PC-9 (cell line): Measurements from ENCODE around the gene ICA1. TPM values are rescaled to one million over a fixed set of nuclear protein-coding genes. Genes with fewer than 3 reads are reported as not detected.

Experiments
- BruUV-seq: library from RNA; stranded (reverse); fragments of 400-500 nt; replicated peaks from 2 replicates; lab custom pipeline; 2021; lab: Mats Ljungman, UMichigan
- CTCF ChIA-PET: fragments of 300-600 bp; sonication (Branson Sonifier 250); formaldehyde crosslinking; loops from one replicate; lab custom pipeline; 2022; ENCODE audit warnings: antibody characterized with exemption; lab: Charles Lee
- POLR2A ChIA-PET: fragments of 300-600 bp; sonication (Branson Sonifier 250); formaldehyde crosslinking; loops from one replicate; lab custom pipeline; 2022; ENCODE audit warnings: antibody characterized with exemption; ENCODE audit not compliant: unreplicated experiment; lab: Charles Lee
- DNase-seq, 2 experiments: peaks; one replicate each; pipeline versions ENCODE4 v3.0.0 to v3.0.0-alpha.2; 2015 to 2022; ENCODE audit warnings: mixed read lengths in 1 of 2
- H2AFZ ChIP-seq: fragments of 200-600 bp; sonication (generic); 2 replicates; pipeline ENCODE4 v1.8.1; 2017; ENCODE audit warnings: antibody characterized with exemption
- H3F3A ChIP-seq: fragments of 200-600 bp; sonication (generic); 2 replicates; pipeline ENCODE4 v1.8.1; 2017; ENCODE audit warnings: antibody characterized with exemption, mild to moderate bottlenecking, low read depth; ENCODE audit not compliant: insufficient read depth
- H3K27ac ChIP-seq: fragments of 200-600 bp; sonication (generic); 2 replicates; pipeline ENCODE4 v1.6.1; 2016; ENCODE audit warnings: mixed run types
- H3K27me3 ChIP-seq: fragments of 200-600 bp; sonication (generic); 2 replicates; pipeline ENCODE4 v1.6.1; 2016; ENCODE audit warnings: low read depth, mixed run types; ENCODE audit not compliant: insufficient read depth
- H3K36me3 ChIP-seq: fragments of 200-600 bp; sonication (generic); 2 replicates; pipeline ENCODE4 v1.6.1; 2016; ENCODE audit warnings: low read depth, mixed run types
- H3K4me1 ChIP-seq: fragments of 200-600 bp; sonication (generic); replicated peaks from 2 replicates; pipeline ENCODE4 v1.6.1; 2016; ENCODE audit warnings: mixed run types; ENCODE audit not compliant: insufficient read depth
- H3K4me2 ChIP-seq: fragments of 200-600 bp; sonication (generic); 2 replicates; pipeline ENCODE4 v1.6.1; 2017; ENCODE audit warnings: mixed run types
- H3K4me3 ChIP-seq: fragments of 200-600 bp; sonication (generic); 2 replicates; pipeline ENCODE4 v1.6.1; 2016; ENCODE audit warnings: mixed run types
- H3K79me2 ChIP-seq: fragments of 200-600 bp; sonication (generic); 2 replicates; pipeline ENCODE4 v1.6.1; 2017; ENCODE audit warnings: low read depth, mixed run types
- H3K9me2 ChIP-seq: fragments of 200-600 bp; sonication (generic); 2 replicates; pipeline ENCODE4 v1.8.1; 2017; ENCODE audit warnings: mild to moderate bottlenecking; ENCODE audit not compliant: insufficient read depth
- H3K9me3 ChIP-seq: fragments of 200-600 bp; sonication (generic); 2 replicates; pipeline ENCODE4 v1.8.1; 2016; ENCODE audit warnings: low read depth; ENCODE audit not compliant: insufficient read depth
- H4K20me1 ChIP-seq: fragments of 200-600 bp; sonication (generic); 2 replicates; pipeline ENCODE4 v1.8.1; 2017; ENCODE audit not compliant: insufficient read depth
- EZH2 ChIP-seq: fragments of 200-600 bp; sonication (generic); IDR thresholded peaks from 2 replicates; pipeline ENCODE4 v1.8.0; 2017; ENCODE audit warnings: antibody characterized with exemption, low read depth
- intact Hi-C: fragments of 100-400 bp; cut with micrococcal nuclease; formaldehyde crosslinking; loops from one replicate; pipeline ENCODE4 v1.10.0; 2022; ENCODE audit not compliant: unreplicated experiment
- total RNA-seq: library from RNA; stranded (reverse); gene quantifications from 2 replicates; pipeline ENCODE4 v1.2.3, GENCODE V29; 2021
- TF ChIP-seq, protein P1 (sequence below): fragments of 200-600 bp; sonication (generic); conservative IDR thresholded peaks from 2 replicates; pipeline ENCODE4 v1.6.1; 2017; ENCODE audit warnings: mixed run types, antibody characterized with exemption, mild to moderate bottlenecking, moderate library complexity

ICA1 gene
- total RNA-seq, 1 experiment from 2014 or later, result 33.8 TPM

DNA sequence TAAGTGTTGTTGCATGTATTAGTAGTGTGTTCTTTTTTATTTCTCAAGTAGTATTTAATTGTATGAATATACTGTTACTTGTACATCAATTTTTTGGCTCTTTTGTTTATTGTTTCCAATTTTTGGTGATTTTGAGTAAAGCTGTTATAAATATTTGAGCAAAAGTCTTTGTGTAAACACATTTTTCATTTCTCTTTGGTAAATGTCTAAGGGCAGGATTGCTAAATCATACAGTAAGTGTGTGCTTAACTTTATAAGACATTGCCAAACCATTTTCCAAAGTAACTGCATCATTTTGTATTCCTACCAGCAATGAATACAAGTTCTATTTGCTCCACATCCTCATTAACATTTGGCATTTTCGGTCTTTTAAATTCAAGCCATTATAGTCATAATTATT, 92.8 kb downstream of the ICA1 start:
- Histone ChIP-seq H3K36me3 (no peaks in the 10 kb centered on the region), H3K9me2 (no peaks in the 10 kb centered on the region), H3K4me1 (no peaks in the 10 kb centered on the region), H3K4me3 (no peak overlapping the region), H3K4me2 (no peak overlapping the region), H4K20me1 (no peaks in the 10 kb centered on the region), H3K9me3 (no peaks in the 10 kb centered on the region), H3K27ac (no peak overlapping the region), H3K79me2 (no peaks in the 10 kb centered on the region), H2AFZ (no peak overlapping the region), H3F3A (no peaks in the 10 kb centered on the region), H3K27me3 (no peaks in the 10 kb centered on the region)
- POLR2A ChIA-PET, result no interaction called here
- no peak for DNase-seq
- intact Hi-C loops, result no loop called here
- no TSS peak for BruUV-seq
- CTCF ChIA-PET, result no interaction called here
- no peak for TF ChIP-seq EZH2

DNA sequence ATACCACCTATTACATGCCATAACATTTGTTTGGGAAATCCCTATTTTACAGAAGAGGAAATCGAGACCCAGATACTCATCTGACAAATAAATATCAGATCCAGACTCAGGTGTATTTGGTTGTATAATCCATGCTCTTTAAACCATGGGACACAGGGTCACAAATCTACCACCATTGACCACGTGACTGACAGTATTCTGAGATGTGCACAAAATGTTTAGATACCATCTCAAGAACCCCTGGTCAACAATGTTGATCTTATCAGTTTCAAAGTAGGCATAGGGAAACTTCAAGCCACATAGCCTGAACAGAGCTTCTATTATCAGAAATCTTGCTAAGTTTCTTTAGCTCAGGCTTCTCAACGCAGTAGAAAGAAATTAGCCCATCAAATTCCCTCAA, 93.6 kb downstream of the ICA1 start:
- Histone ChIP-seq H3F3A (no peaks in the 10 kb centered on the region), H3K4me1 (no peaks in the 10 kb centered on the region), H2AFZ (no peak overlapping the region), H3K27me3 (no peaks in the 10 kb centered on the region), H3K36me3 (no peaks in the 10 kb centered on the region), H3K79me2 (no peaks in the 10 kb centered on the region), H3K4me2 (no peak overlapping the region), H4K20me1 (no peaks in the 10 kb centered on the region), H3K27ac (no peak overlapping the region), H3K9me3 (no peaks in the 10 kb centered on the region), H3K4me3 (no peak overlapping the region), H3K9me2 (no peaks in the 10 kb centered on the region)
- no peak for TF ChIP-seq EZH2
- TF ChIP-seq, protein P1, sequence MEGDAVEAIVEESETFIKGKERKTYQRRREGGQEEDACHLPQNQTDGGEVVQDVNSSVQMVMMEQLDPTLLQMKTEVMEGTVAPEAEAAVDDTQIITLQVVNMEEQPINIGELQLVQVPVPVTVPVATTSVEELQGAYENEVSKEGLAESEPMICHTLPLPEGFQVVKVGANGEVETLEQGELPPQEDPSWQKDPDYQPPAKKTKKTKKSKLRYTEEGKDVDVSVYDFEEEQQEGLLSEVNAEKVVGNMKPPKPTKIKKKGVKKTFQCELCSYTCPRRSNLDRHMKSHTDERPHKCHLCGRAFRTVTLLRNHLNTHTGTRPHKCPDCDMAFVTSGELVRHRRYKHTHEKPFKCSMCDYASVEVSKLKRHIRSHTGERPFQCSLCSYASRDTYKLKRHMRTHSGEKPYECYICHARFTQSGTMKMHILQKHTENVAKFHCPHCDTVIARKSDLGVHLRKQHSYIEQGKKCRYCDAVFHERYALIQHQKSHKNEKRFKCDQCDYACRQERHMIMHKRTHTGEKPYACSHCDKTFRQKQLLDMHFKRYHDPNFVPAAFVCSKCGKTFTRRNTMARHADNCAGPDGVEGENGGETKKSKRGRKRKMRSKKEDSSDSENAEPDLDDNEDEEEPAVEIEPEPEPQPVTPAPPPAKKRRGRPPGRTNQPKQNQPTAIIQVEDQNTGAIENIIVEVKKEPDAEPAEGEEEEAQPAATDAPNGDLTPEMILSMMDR, result no peak
- ChIA-PET CTCF (no interaction called here), POLR2A (no interaction called here)
- BruUV-seq, result no TSS peak
- intact Hi-C loops, result no loop called here
- no peak for DNase-seq

DNA sequence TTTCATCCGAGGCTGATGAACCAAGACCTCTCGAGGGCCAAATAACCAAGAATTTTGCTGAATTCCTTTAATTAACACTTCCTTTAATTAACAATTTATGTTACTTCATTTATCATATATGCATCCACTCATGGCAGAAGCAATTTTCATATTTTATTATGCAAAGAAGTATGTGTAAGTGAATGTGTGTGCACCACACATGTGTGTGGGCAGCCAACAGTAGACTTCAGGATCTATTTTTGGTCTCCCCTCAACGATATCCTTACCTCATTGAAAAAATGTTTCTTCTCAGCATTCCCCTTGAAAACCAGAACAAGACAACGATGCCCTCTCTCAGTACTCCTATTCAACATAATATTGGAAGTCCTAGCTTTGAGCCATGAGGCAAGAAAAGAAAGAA, 96.8 kb downstream of the ICA1 start:
- H3K9me3 ChIP-seq, result no peaks in the 10 kb centered on the region
- CTCF ChIA-PET, result no interaction called here
- H3K4me1 ChIP-seq, result no peaks in the 10 kb centered on the region
- no peak for TF ChIP-seq EZH2
- TF ChIP-seq, protein P1, result no peak
- no peaks in the 10 kb centered on the region for H3K36me3 ChIP-seq
- H3F3A ChIP-seq, result no peaks in the 10 kb centered on the region
- no peak overlapping the region for H3K4me3 ChIP-seq
- H3K27ac ChIP-seq, result no peak overlapping the region
- intact Hi-C loops, result no loop called here
- H3K9me2 ChIP-seq, result no peaks in the 10 kb centered on the region
- BruUV-seq, result no TSS peak
- no peak overlapping the region for H3K4me2 ChIP-seq
- H4K20me1 ChIP-seq, result no peaks in the 10 kb centered on the region
- no peak for DNase-seq
- H3K79me2 ChIP-seq, result no peaks in the 10 kb centered on the region
- no peak overlapping the region for H2AFZ ChIP-seq
- no peaks in the 10 kb centered on the region for H3K27me3 ChIP-seq
- POLR2A ChIA-PET, result no interaction called here

DNA sequence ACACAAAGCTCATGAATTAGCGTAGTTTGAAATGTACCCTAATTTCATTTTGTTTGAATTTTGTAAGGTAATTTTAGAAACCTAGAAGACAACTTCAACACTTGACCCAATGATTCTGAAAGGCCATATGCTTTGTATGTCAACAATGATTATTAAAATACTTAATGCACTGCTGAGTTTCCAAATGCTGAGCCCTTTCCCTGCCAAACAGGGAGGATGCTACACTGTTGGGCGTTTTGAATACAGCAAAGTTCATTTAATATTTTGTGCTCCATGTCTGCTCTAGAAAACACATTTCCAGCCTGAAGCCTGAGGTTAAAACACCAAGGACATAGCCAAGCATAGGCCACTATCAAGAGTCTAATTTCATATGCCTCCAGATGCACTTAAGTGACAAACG, 99.8 kb downstream of the ICA1 start:
- intact Hi-C loops, result no loop called here
- ChIA-PET POLR2A (no interaction called here), CTCF (no interaction called here)
- H3K27me3 ChIP-seq, result no peaks in the 10 kb centered on the region
- H3K4me1 ChIP-seq, result no peaks in the 10 kb centered on the region
- no TSS peak for BruUV-seq
- TF ChIP-seq EZH2, result no peak
- TF ChIP-seq, protein P1, result no peak
- no peak overlapping the region for H3K4me3 ChIP-seq
- H3K9me3 ChIP-seq, result no peaks in the 10 kb centered on the region
- DNase-seq, result no peak
- no peaks in the 10 kb centered on the region for H3K9me2 ChIP-seq
- H3K27ac ChIP-seq, result no peak overlapping the region
- H3F3A ChIP-seq, result no peaks in the 10 kb centered on the region
- no peaks in the 10 kb centered on the region for H3K36me3 ChIP-seq
- no peak overlapping the region for H2AFZ ChIP-seq
- H4K20me1 ChIP-seq, result no peaks in the 10 kb centered on the region
- no peak overlapping the region for H3K4me2 ChIP-seq
- H3K79me2 ChIP-seq, result no peaks in the 10 kb centered on the region
